SH-SY5Y (cell line): ENCODE data around the gene TEK.

Experiments used
- GATA2 ChIP-seq: IDR thresholded peaks from 2 replicates; pipeline ENCODE4 v1.6.1; 2011; ENCODE audit warnings: mild to moderate bottlenecking, low read depth, low read length
- GATA3 ChIP-seq: IDR thresholded peaks from 2 replicates; pipeline ENCODE4 v1.6.1; 2011; ENCODE audit warnings: low read depth, mild to moderate bottlenecking, low read length, moderate library complexity

GRCh38 chr9:27086818-27087680 is 22.0 kb upstream of the TEK start:
- TF ChIP-seq GATA2 (no peak), GATA3 (no peak)
